A204.1 (cell line): Measurements from ENCODE around the gene EGFL7.

Experiments
- FAIRE-seq: peaks from 2 replicates; lab custom pipeline; 2012; peaks lifted over from hg19 to GRCh38; lab: Jason Lieb, UNC

Gene EGFL7

GRCh38 chr9:136660971-136661550 lies 1.7 kb upstream of the EGFL7 start:
- no peak for FAIRE-seq

GRCh38 chr9:136661641-136662325 lies 933 bp upstream of the EGFL7 start:
- no peak for FAIRE-seq

GRCh38 chr9:136662326-136662655 lies 425 bp upstream of the EGFL7 start:
- no peak for FAIRE-seq

GRCh38 chr9:136664000-136664915 lies 1.5 kb downstream of the EGFL7 start:
- FAIRE-seq: no peak

- FAIRE-seq: no peak
Measured at GRCh38 chr9:136665111-136665703, 2.5 kb downstream of the EGFL7 start.

GRCh38 chr9:136665704-136666371 lies 3.1 kb downstream of the EGFL7 start:
- no peak for FAIRE-seq

GRCh38 chr9:136666372-136667213 lies 3.9 kb downstream of the EGFL7 start:
- no peak for FAIRE-seq

- FAIRE-seq: no peak
Measured at GRCh38 chr9:136667214-136667939, 4.7 kb downstream of the EGFL7 start.

- FAIRE-seq: no peak
Measured at GRCh38 chr9:136667940-136668760, 5.4 kb downstream of the EGFL7 start.

- FAIRE-seq: no peak
Measured at GRCh38 chr9:136668983-136669790, 6.5 kb downstream of the EGFL7 start.

GRCh38 chr9:136669791-136670464 lies 7.2 kb downstream of the EGFL7 start:
- FAIRE-seq: no peak

- no peak for FAIRE-seq
Measured at GRCh38 chr9:136670576-136671253, 8.0 kb downstream of the EGFL7 start.

- FAIRE-seq: no peak
Measured at GRCh38 chr9:136671254-136671614, 8.5 kb downstream of the EGFL7 start.

GRCh38 chr9:136671646-136672430 lies 9.1 kb downstream of the EGFL7 start:
- no peak for FAIRE-seq

GRCh38 chr9:136672431-136673087 lies 9.8 kb downstream of the EGFL7 start:
- FAIRE-seq: no peak
